SK-N-SH (cell line): Measurements from ENCODE around the gene CERKL. TPM values are rescaled to one million over a fixed set of nuclear protein-coding genes. Genes with fewer than 3 reads are reported as not detected.

Experiments used
- CTCF ChIA-PET: fragments of 300-600, 350-600 bp; formaldehyde crosslinking; extraction: SDS; loops from one replicate; lab custom pipeline; 2021; lab: Yijun Ruan, JAX
- POLR2A ChIA-PET: fragments of 350-600 bp; sonication (Branson Sonifier 250); formaldehyde crosslinking; extraction: SDS; loops from one replicate; lab custom pipeline; 2020; ENCODE audit warnings: antibody characterized with exemption, inconsistent platforms; lab: Yijun Ruan, JAX
- DNase-seq: peaks from one replicate; pipeline ENCODE4 v3.0.0; 2012
- H2AFZ ChIP-seq: fragments of 200-600 bp; sonication (generic); 2 replicates; pipeline ENCODE4 v1.8.1; 2016; ENCODE audit warnings: antibody characterized with exemption, mild to moderate bottlenecking, low read depth
- H3F3A ChIP-seq: fragments of 200-600 bp; sonication (generic); replicated peaks from 2 replicates; pipeline ENCODE3; 2016; ENCODE audit warnings: antibody characterized with exemption, mild to moderate bottlenecking; ENCODE audit not compliant: insufficient read depth
- H3K27ac ChIP-seq, 2 experiments: fragments of 200-500 bp in 1 of 2; fragments of 200-600 bp in 1 of 2; sonication (Bioruptor generic) in 1 of 2; sonication (generic), shearing (Covaris generic) in 1 of 2; 2 replicates each; pipeline versions ENCODE4 v1.5.1 to v1.6.1; 2014 to 2016; ENCODE audit warnings: low read depth in 2 of 2, inconsistent platforms in 1 of 2, low read length in 1 of 2, mild to moderate bottlenecking in 1 of 2, mixed read lengths in 1 of 2
- H3K27me3 ChIP-seq: fragments of 200-600 bp; sonication (generic), shearing (Covaris generic); 2 replicates; pipeline ENCODE4 v1.6.1; 2016; ENCODE audit warnings: mixed run types; ENCODE audit not compliant: insufficient read depth
- H3K36me3 ChIP-seq, 2 experiments: fragments of 200-500 bp in 1 of 2; fragments of 200-600 bp in 1 of 2; sonication (Bioruptor generic) in 1 of 2; sonication (generic) in 1 of 2; replicated peaks in 1 of 2; 2 replicates each; pipeline versions ENCODE3 to v1.5.1; 2014 to 2016; ENCODE audit warnings: low read length in 1 of 2, mild to moderate bottlenecking in 1 of 2; ENCODE audit not compliant: insufficient read depth in 2 of 2, control insufficient read depth in 1 of 2
- H3K4me1 ChIP-seq, 2 experiments: fragments of 200-500 bp in 1 of 2; fragments of 200-600 bp in 1 of 2; sonication (Bioruptor generic) in 1 of 2; sonication (generic), shearing (Covaris generic) in 1 of 2; 2 replicates each; pipeline versions ENCODE4 v1.5.1 to v1.6.1; 2014 to 2016; ENCODE audit warnings: low read depth in 1 of 2, low read length in 1 of 2, mixed run types in 1 of 2; ENCODE audit not compliant: insufficient read depth in 2 of 2, control insufficient read depth in 1 of 2
- H3K4me2 ChIP-seq: fragments of 200-600 bp; sonication (generic), shearing (Covaris generic); 2 replicates; pipeline ENCODE4 v1.6.1; 2017; ENCODE audit warnings: mixed run types
- H3K4me3 ChIP-seq, 2 experiments: fragments of 200-500 bp in 1 of 2; fragments of 200-600 bp in 1 of 2; sonication (Bioruptor generic) in 1 of 2; sonication (generic), shearing (Covaris generic) in 1 of 2; 2 replicates each; pipeline versions ENCODE4 v1.5.1 to v1.8.1; 2014 to 2016; ENCODE audit warnings: low read depth in 2 of 2, inconsistent platforms in 1 of 2, low read length in 1 of 2, mild to moderate bottlenecking in 1 of 2, mixed read lengths in 1 of 2, moderate library complexity in 1 of 2
- H3K79me2 ChIP-seq: fragments of 200-600 bp; sonication (generic); 2 replicates; pipeline ENCODE4 v1.8.1; 2017; ENCODE audit warnings: mild to moderate bottlenecking; ENCODE audit not compliant: insufficient read depth
- H3K9ac ChIP-seq: fragments of 200-600 bp; sonication (generic); 2 replicates; pipeline ENCODE4 v1.6.1; 2017; ENCODE audit warnings: mixed run types
- H3K9me2 ChIP-seq: fragments of 200-600 bp; sonication (generic); 2 replicates; pipeline ENCODE4 v1.6.1; 2017; ENCODE audit warnings: mixed run types
- H3K9me3 ChIP-seq: fragments of 200-600 bp; sonication (generic); 2 replicates; pipeline ENCODE4 v1.6.1; 2017; ENCODE audit warnings: mixed run types, mild to moderate bottlenecking, moderate library complexity
- H4K20me1 ChIP-seq: fragments of 200-600 bp; sonication (generic); 2 replicates; pipeline ENCODE4 v1.6.1; 2017; ENCODE audit warnings: mild to moderate bottlenecking, mixed run types; ENCODE audit not compliant: insufficient read depth
- CHD2 ChIP-seq: fragments of 150-350 bp; IDR thresholded peaks from 2 replicates; pipeline ENCODE4 v1.6.1; 2018; ENCODE audit warnings: low read length; ENCODE audit not compliant: partially characterized antibody
- EP300 ChIP-seq, 2 experiments: IDR thresholded peaks; 2 replicates each; pipeline versions ENCODE4 v1.4.0 to v1.6.1; 2012; ENCODE audit warnings: borderline replicate concordance in 1 of 2, low read depth in 1 of 2, low read length in 1 of 2
- FOXM1 ChIP-seq: IDR thresholded peaks from 2 replicates; pipeline ENCODE4 v1.4.0; 2012; ENCODE audit warnings: low read depth, mild to moderate bottlenecking
- GATA2 ChIP-seq: sonication (generic); formaldehyde crosslinking; IDR thresholded peaks from 2 replicates; pipeline ENCODE4 v1.5.0; 2020; ENCODE audit warnings: mild to moderate bottlenecking, missing genetic modification reagents
- IRF3 ChIP-seq: fragments of 150-350 bp; IDR thresholded peaks from 2 replicates; pipeline ENCODE4 v1.6.1; 2016; ENCODE audit warnings: mild to moderate bottlenecking, low read depth, low read length
- PBX3 ChIP-seq: IDR thresholded peaks from 2 replicates; pipeline ENCODE4; 2012
- REST ChIP-seq: IDR thresholded peaks from 2 replicates; pipeline ENCODE4 v1.6.1; 2012; ENCODE audit warnings: mild to moderate bottlenecking, low read depth, low read length, moderate library complexity
- RXRA ChIP-seq: IDR thresholded peaks from 2 replicates; pipeline ENCODE4 v1.4.0; 2012; ENCODE audit warnings: low read depth, mild to moderate bottlenecking, borderline replicate concordance
- SIN3A ChIP-seq: IDR thresholded peaks from 2 replicates; pipeline ENCODE4 v1.6.1; 2012; ENCODE audit warnings: low read depth, mild to moderate bottlenecking, low read length, moderate library complexity, borderline replicate concordance
- TCF12 ChIP-seq: IDR thresholded peaks from 2 replicates; pipeline ENCODE4 v1.4.0; 2012
- TEAD4 ChIP-seq: IDR thresholded peaks from 2 replicates; pipeline ENCODE4 v1.4.0; 2012; ENCODE audit warnings: mild to moderate bottlenecking, borderline replicate concordance; ENCODE audit not compliant: insufficient read depth
- WGBS: methylation state at CpG from one replicate; pipeline ENCODE4 v1.1.6; 2017; ENCODE audit warnings: low lambda C conversion rate; 5-methylcytosine and 5-hydroxymethylcytosine counted together
- polyA plus RNA-seq, 3 experiments: library from polyadenylated mRNA; depleted of rRNA; stranded (reverse); fragments of >200 nt; gene quantifications; 2 replicates each; pipeline ENCODE4 v1.2.3, GENCODE V29; 2012

The CERKL gene
- polyA plus RNA-seq, 1 of the 3 experiments (the other 2 are of a cell fraction), result 0.07 TPM

GRCh38 chr2:181621779-181622490, 35.0 kb downstream of the CERKL start:
- H4K20me1 ChIP-seq, result no peaks in the 10 kb centered on the region
- no peaks in the 10 kb centered on the region for H3F3A ChIP-seq
- no peaks in the 10 kb centered on the region for H3K9me2 ChIP-seq
- peak overlapping the region in 1 of 2 experiments; percentile 50; a peak in 2 of 4 replicates for H3K27ac ChIP-seq
- H3K27me3 ChIP-seq, result no peaks in the 10 kb centered on the region
- ChIA-PET POLR2A (no interaction called here), CTCF (interaction anchor here (0.5 to 1.8 kb wide), 2 partner anchors 49 to 116 kb away, joined by 3 to 6 read pairs; no protein-coding TSS in a partner anchor)
- H3K4me2 ChIP-seq, result no peak overlapping the region
- no peaks in the 10 kb centered on the region for H3K9me3 ChIP-seq
- no peak overlapping the region for H3K9ac ChIP-seq
- TF ChIP-seq TEAD4 (no peak), EP300 (IDR thresholded peaks at IDR 0.05; ENCODE audit: borderline replicate concordance in 1 of 2, low read depth in 1 of 2, low read length in 1 of 2) (peak in 1 of 2 experiments; percentile 54; a peak in 2 of 4 replicates), GATA2 (peak; percentile 65), PBX3 (peak; percentile 34; the same call in 1 of the 2 replicates), TCF12 (peak; percentile 72), CHD2 (no peak), IRF3 (no peak), REST (no peak), SIN3A (no peak), RXRA (no peak), FOXM1 (no peak)
- no peaks in the 10 kb centered on the region for H3K36me3 ChIP-seq
- DNase-seq, result peak; percentile 12
- no peak overlapping the region for H2AFZ ChIP-seq
- no peak overlapping the region for H3K4me3 ChIP-seq
- peaks cover 0 to 7% of the 10 kb centered on the region in 2 experiments; a peak in 3 of 4 replicates for H3K4me1 ChIP-seq
- 52% methylated on average over 3 of the region's 3 CpGs for WGBS
- H3K79me2 ChIP-seq, result no peaks in the 10 kb centered on the region
